Tibial nerve (tissue), 4 donors: Measurements from ENCODE around the gene ATP1B2. TPM values are rescaled to one million over a fixed set of nuclear protein-coding genes. Genes with fewer than 3 reads are reported as not detected.

Source experiments
- DNase-seq, 2 donors: peaks; one replicate each; pipeline ENCODE4 v3.0.0-alpha.2; 2019; ENCODE audit warnings: low spot score in 2 of 2
- H3K27ac ChIP-seq, 4 donors: fragments of 200-600 bp; sonication (generic) in 3 of 4; one replicate each; pipeline ENCODE4 v1.5.1; 2017 to 2019; ENCODE audit warnings: mild to moderate bottlenecking in 1 of 4
- H3K27me3 ChIP-seq, 2 donors: fragments of 200-600 bp; sonication (generic) in 1 of 2; one replicate each; pipeline versions ENCODE4 v1.5.1 to v1.6.0; 2017 to 2019
- H3K36me3 ChIP-seq, 3 donors: fragments of 200-600 bp; sonication (generic); one replicate each; pipeline ENCODE4 v1.5.1; 2018 to 2019
- H3K4me1 ChIP-seq, 4 donors: fragments of 200-600 bp; sonication (generic) in 3 of 4; one replicate each; pipeline ENCODE4 v1.5.1; 2017 to 2019
- H3K4me3 ChIP-seq, 4 donors: fragments of 200-600 bp; sonication (generic) in 3 of 4; one replicate each; pipeline ENCODE4 v1.5.1; 2017 to 2019; ENCODE audit warnings: mild to moderate bottlenecking in 1 of 4, moderate library complexity in 1 of 4
- H3K9me3 ChIP-seq, 4 donors: fragments of 200-600 bp; sonication (generic) in 3 of 4; one replicate each; pipeline ENCODE4 v1.5.1; 2017 to 2019
- CTCF ChIP-seq, 5 experiments: fragments of 200-600 bp in 3 of 5; fragments of 450-650 bp in 2 of 5; sonication (generic) in 3 of 5; IDR thresholded peaks; one replicate each; pipeline ENCODE4 v1.5.1; 2016 to 2019; ENCODE audit warnings: antibody characterized with exemption in 5 of 5, mild to moderate bottlenecking in 3 of 5, moderate library complexity in 2 of 5
- EP300 ChIP-seq, 2 donors: sonication (generic); formaldehyde crosslinking; IDR thresholded peaks; one replicate each; pipeline ENCODE4 v1.6.1; 2017; ENCODE audit warnings: antibody characterized with exemption in 2 of 2, mild to moderate bottlenecking in 1 of 2
- POLR2A ChIP-seq, 2 donors: fragments of 450-650 bp; IDR thresholded peaks; one replicate each; pipeline ENCODE4 v1.6.1; 2017; ENCODE audit warnings: antibody characterized with exemption in 2 of 2, mild to moderate bottlenecking in 2 of 2, moderate library complexity in 2 of 2
- WGBS, 2 donors: methylation state at CpG; one replicate each; pipeline ENCODE4 v1.1.5; 2018; 5-methylcytosine and 5-hydroxymethylcytosine counted together
- total RNA-seq, 4 donors: library from RNA; depleted of rRNA; stranded (reverse); fragments of >200 nt; gene quantifications; one replicate each; pipeline ENCODE4 v1.1.0, GENCODE V29; 2016

The ATP1B2 gene
- total RNA-seq, 4 donors from 2014 or later = 1.5 to 3.9 (median 1.9) TPM

- WGBS, 2 donors = 23 to 38% methylated on average over 24 of the region's 24 CpGs
- Histone ChIP-seq H3K4me3 (no peak overlapping the region), H3K27me3 (peaks cover 0 to 62% of the 10 kb centered on the region in 2 donors), H3K27ac (no peak overlapping the region), H3K4me1 (peaks cover 0 to 16% (median 9%) of the 10 kb centered on the region in 4 donors), H3K9me3 (no peaks in the 10 kb centered on the region), H3K36me3 (peaks cover 0 to 45% (median 17%) of the 10 kb centered on the region in 3 donors)
- DNase-seq = no peak
- TF ChIP-seq EP300 (IDR thresholded peaks at IDR 0.05) (no peak), POLR2A (IDR thresholded peaks at IDR 0.05) (no peak), CTCF (IDR thresholded peaks at IDR 0.05) (no peak)
Observed at GRCh38 chr17:7703584-7704479, 53.1 kb downstream of the ATP1B2 start.

- H3K4me3 ChIP-seq = peak within 1 kb of the TSS in 2 of 4 donors; percentile 38 to 39
- H3K4me1 ChIP-seq = peaks cover 0 to 16% (median 9%) of the 10 kb centered on the region in 4 donors
- no peak for DNase-seq
- peaks cover 0 to 43% (median 17%) of the 10 kb centered on the region in 3 donors for H3K36me3 ChIP-seq
- TF ChIP-seq CTCF (IDR thresholded peaks at IDR 0.05) (no peak), POLR2A (IDR thresholded peaks at IDR 0.05) (no peak), EP300 (IDR thresholded peaks at IDR 0.05) (no peak)
- H3K27ac ChIP-seq = no peak within 1 kb of the TSS
- no peaks in the 10 kb centered on the region for H3K9me3 ChIP-seq
- H3K27me3 ChIP-seq = peaks cover 0 to 70% of the 10 kb centered on the region in 2 donors
- WGBS, 2 donors = 1 to 3% methylated on average over 23 to 44 of the region's 45 CpGs
Observed at GRCh38 chr17:7704601-7705268, 54.0 kb downstream of the ATP1B2 start, which contains the start of gene EFNB3. EFNB3 (plus strand) TSS chr17:7705202; CDS start chr17:7705599, 397 bp downstream.

DNA sequence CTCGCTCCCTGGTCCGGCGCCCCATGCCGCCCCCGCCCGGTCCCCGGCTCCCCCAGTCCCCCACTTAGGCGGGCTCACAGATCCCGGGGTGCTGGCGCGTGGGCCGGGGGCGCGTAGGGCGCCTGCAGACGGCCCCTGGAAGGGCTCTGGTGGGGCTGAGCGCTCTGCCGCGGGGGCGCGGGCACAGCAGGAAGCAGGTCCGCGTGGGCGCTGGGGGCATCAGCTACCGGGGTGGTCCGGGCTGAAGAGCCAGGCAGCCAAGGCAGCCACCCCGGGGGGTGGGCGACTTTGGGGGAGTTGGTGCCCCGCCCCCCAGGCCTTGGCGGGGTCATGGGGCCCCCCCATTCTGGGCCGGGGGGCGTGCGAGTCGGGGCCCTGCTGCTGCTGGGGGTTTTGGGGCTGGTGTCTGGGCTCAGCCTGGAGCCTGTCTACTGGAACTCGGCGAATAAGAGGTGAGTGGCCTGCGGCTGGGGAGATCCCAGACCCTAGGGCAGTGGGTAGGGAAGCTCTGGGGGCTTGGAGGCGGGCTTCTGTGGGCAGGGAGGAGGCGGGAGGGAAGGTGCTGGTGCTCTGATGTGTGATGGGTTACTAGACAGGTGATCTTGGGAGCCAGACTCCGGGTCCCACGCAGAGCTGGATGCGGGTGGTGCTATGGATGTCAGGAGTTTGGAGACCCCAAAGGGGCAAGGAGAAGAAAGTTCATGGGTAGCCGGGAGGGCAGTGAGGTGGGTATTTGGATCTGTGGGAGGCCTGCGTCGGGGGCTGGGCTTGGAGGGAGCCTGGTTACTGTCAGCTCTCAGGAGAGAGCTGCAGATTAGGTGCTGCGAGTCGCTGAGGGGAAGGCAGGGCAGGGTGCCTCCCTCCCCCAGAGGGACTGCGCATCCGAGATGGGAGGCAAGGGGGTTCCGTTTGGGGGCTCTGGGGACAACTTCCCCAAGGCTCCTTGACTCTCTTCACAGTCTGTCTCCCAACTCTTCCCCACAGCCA, 54.8 kb downstream of the ATP1B2 start:
- peaks cover 0 to 73% of the 10 kb centered on the region in 2 donors for H3K27me3 ChIP-seq
- H3K27ac ChIP-seq = no peak overlapping the region
- H3K4me3 ChIP-seq = peak overlapping the region in 2 of 4 donors; percentile 38 to 39
- WGBS, 2 donors = 5 to 6% methylated on average over 25 to 40 of the region's 50 CpGs
- H3K36me3 ChIP-seq = peaks cover 0 to 34% (median 17%) of the 10 kb centered on the region in 3 donors
- no peaks in the 10 kb centered on the region for H3K9me3 ChIP-seq
- DNase-seq = no peak
- H3K4me1 ChIP-seq = peaks cover 0 to 16% (median 9%) of the 10 kb centered on the region in 4 donors
- TF ChIP-seq EP300 (IDR thresholded peaks at IDR 0.05) = no peak
- TF ChIP-seq CTCF (IDR thresholded peaks at IDR 0.05) = no peak
- TF ChIP-seq POLR2A (IDR thresholded peaks at IDR 0.05) = no peak

DNA sequence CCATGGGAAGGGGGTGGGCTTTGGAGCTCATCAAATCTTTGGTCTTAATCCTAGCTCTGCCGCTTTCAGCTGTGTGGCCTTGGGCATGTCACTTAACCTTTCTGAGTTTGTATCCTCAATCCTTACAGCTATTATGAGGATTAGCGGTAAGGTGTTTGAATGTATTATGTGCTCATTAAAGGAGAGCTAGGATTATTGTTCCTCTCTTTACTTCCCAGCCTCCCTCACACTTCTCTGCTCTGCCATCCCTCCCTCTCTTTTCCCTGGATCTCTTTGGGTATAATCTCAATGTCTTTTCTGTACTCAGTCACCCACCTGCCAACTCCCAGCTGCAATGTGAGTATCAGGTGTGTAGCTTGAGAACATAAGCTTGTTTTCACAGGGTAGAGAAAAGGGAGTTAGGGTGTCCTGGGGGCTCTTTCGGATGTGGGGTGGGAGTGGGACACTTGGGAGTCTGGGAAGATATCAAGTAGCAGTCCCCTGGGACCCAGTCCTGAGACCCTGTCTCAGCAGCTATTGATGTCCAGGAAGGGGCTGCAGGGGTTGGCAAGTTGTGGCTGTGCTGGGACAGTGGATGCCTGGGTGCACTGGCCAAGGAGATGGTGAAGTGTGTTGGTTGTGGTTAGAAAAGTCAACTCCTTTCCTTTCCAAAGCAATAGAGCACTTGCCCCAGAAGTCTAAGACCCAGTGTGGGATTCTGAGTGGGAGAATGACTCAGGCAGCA, 56.1 kb downstream of the ATP1B2 start:
- no peak for DNase-seq
- 88 to 95% methylated on average over 3 of the region's 3 CpGs for WGBS, 2 donors
- Histone ChIP-seq H3K9me3 (no peaks in the 10 kb centered on the region), H3K27me3 (peaks cover 0 to 86% of the 10 kb centered on the region in 2 donors), H3K4me1 (peaks cover 0 to 16% (median 9%) of the 10 kb centered on the region in 4 donors), H3K4me3 (no peak overlapping the region), H3K27ac (no peak overlapping the region), H3K36me3 (peaks cover 0 to 22% (median 13%) of the 10 kb centered on the region in 3 donors)
- no peak for TF ChIP-seq CTCF (IDR thresholded peaks at IDR 0.05)
- no peak for TF ChIP-seq EP300 (IDR thresholded peaks at IDR 0.05)
- no peak for TF ChIP-seq POLR2A (IDR thresholded peaks at IDR 0.05)
